ENCODE data around the gene CLEC3A.
"Not testable (repeated sequence)": the region's sequence is repeated elsewhere in the genome, so short reads cannot be mapped to it uniquely, and the experiment has no call there.

Gene CLEC3A

GRCh38 chr16:78035012-78035411 lies 12.7 kb downstream of the CLEC3A start:
- no peak for DNase-seq

DNA sequence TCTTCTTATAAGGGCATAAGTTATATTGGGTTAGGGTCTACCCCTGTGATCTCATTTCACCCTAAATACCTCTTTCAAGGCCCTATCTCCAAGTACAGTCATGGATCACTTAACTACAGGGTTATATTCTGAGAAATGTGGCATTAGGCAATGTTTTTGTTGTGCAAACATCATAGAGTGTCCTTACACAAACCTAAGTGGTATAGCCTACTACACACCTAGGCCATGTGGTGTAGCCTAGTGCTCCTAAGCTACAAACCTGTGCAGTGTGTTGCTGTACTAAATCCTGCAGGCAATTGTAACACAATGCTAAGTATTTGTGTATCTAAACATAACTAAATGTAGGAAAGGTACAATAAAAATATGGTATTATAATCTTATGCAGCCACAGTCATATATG lies 18.0 kb downstream of the CLEC3A start:
- no peak for DNase-seq

GRCh38 chr16:78045865-78046581 lies 23.7 kb downstream of the CLEC3A start:
- peak; percentile 3 for DNase-seq

GRCh38 chr16:78048319-78048718 lies 26.0 kb downstream of the CLEC3A start:
- no peak for DNase-seq

- no peak for DNase-seq
Observed at GRCh38 chr16:78050734-78051400, 28.5 kb downstream of the CLEC3A start.

DNA sequence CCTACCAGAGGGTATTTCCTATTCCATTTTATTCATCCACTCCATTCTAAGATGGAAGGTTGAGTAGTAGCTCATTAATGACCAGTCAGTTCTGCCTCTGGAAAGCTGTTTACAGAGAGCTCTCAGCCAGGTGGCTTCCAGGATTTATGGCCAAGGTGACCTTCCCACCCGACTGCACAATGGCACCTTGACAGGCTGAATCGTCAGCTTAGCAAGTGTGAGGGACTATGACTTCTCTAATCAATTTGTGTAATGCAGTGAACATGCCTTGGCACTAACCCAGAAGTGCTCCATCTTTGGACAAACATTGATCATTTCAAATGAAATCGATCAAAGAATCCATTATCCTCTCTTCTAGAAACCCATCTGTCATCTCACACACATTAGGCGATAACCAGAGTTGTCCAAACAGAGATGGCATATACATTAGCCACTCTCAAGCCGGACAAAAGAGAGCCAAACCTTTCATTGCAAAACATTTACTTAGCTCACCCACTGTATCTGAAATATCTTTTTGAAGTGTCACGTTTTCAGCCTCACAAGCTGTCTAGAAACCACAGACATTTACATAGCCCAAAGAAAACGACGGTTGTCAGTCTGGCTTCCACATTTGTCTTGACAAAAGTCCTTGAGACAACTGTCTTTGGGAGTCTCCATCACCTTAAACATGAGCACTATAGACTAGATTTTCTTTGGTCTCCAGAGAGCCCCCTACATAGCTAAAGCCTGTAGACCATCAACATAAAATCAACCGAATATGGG lies 35.6 kb downstream of the CLEC3A start:
- no peak for DNase-seq

GRCh38 chr16:78059806-78060205 lies 37.5 kb downstream of the CLEC3A start:
- DNase-seq, result not testable (repeated sequence)

- DNase-seq, result no peak
Observed at GRCh38 chr16:78060295-78060694, 37.9 kb downstream of the CLEC3A start.

GRCh38 chr16:78060809-78061208 lies 38.5 kb downstream of the CLEC3A start:
- DNase-seq, result no peak

- DNase-seq, result no peak
Observed at GRCh38 chr16:78065319-78065718, 43.0 kb downstream of the CLEC3A start.

DNA sequence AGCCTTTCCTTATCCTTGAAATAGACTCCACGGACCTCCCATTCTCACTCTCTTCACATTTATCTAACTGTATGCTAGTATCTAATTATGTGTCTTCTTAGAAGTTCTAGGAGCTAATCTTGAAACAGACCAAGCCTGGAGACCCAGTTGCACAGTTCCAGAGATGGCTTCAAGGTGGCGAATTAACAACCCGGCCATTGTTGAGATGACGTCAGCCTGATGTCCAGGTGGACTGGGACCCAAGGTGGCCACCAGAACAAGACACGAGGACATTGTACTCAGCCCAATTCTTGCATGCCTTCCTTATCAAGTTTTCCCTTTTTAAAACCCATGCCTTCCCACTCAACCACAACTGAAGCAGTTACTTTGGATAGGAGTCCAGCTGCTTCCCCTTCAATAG lies 47.6 kb downstream of the CLEC3A start:
- no peak for DNase-seq

DNA sequence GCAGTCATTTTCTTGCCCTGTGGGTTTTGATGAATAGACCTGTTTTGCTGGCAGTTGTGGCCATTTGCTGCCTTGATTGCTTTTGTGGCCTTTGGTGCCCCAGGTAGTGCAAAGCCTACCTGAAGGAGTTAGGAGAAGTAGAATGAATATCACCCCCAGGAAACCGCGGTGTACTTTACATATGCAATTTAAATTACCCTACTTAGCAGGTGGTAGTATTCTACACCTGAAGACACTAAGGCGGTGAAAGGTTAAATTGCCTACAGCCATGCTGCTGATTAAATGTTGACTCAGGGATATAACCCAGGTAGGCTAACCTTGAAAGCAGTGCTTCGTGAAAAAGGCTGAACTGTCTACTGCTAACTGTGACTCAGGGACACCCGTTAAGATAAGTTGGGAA lies 49.9 kb downstream of the CLEC3A start:
- DNase-seq, result no peak

GRCh38 chr16:78075800-78076199 lies 53.5 kb downstream of the CLEC3A start:
- DNase-seq, result no peak

- DNase-seq, result no peak
Observed at GRCh38 chr16:78081341-78081740, 59.0 kb downstream of the CLEC3A start.
